NB4 (cell line): ENCODE results near the gene PROSER2.

ENCODE experiments used
- CTCF ChIP-seq: IDR thresholded peaks from one replicate; pipeline ENCODE4 v1.5.1; 2012; ENCODE audit warnings: low read depth, low read length
- MAX ChIP-seq: IDR thresholded peaks from 2 replicates; pipeline ENCODE4 v1.6.1; 2011; ENCODE audit warnings: low read depth, low read length
- MYC ChIP-seq: IDR thresholded peaks from 2 replicates; pipeline ENCODE4 v1.6.1; 2011; ENCODE audit warnings: low read depth, low read length
- POLR2A ChIP-seq: IDR thresholded peaks from 2 replicates; pipeline ENCODE4 v1.6.1; 2011; ENCODE audit warnings: mild to moderate bottlenecking; ENCODE audit not compliant: insufficient read length; ENCODE audit errors: extremely low read depth

GRCh38 chr10:11822026-11822756 lies 965 bp upstream of the PROSER2 start:
- TF ChIP-seq CTCF (no peak), MAX (no peak), POLR2A (no peak), MYC (no peak)
